GM12891 (cell line): ENCODE data around the gene TSSK3.
A peak's percentile ranks its signal among the peaks of the same experiment; 100 is the strongest.

Experiments used
- DNase-seq: peaks from one replicate; pipeline ENCODE4 v3.0.0; 2011; ENCODE audit warnings: low spot score; ENCODE audit not compliant: insufficient read length
- FAIRE-seq: peaks from 2 replicates; lab custom pipeline; 2011; peaks lifted over from hg19 to GRCh38; lab: Jason Lieb, UNC
- PAX5 ChIP-seq: IDR thresholded peaks from 2 replicates; pipeline ENCODE4 v1.6.1; 2011; ENCODE audit warnings: low read length, moderate library complexity, mild to moderate bottlenecking; ENCODE audit not compliant: insufficient read depth, severe bottlenecking
- POLR2A ChIP-seq: IDR thresholded peaks from 2 replicates; pipeline ENCODE4 v1.6.1; 2011; ENCODE audit warnings: low read depth, low read length, control low read depth
- POLR2AphosphoS5 ChIP-seq: IDR thresholded peaks from 2 replicates; pipeline ENCODE4 v1.6.1; 2011; ENCODE audit warnings: low read depth, low read length, control low read depth
- POU2F2 ChIP-seq: IDR thresholded peaks from 2 replicates; pipeline ENCODE4 v1.6.1; 2011; ENCODE audit warnings: low read depth, mild to moderate bottlenecking, control low read depth, low read length, moderate library complexity
- SPI1 ChIP-seq: IDR thresholded peaks from 2 replicates; pipeline ENCODE4 v1.6.1; 2011; ENCODE audit warnings: low read depth, low read length, control low read depth
- TAF1 ChIP-seq: IDR thresholded peaks from 2 replicates; pipeline ENCODE4 v1.6.1; 2011; ENCODE audit warnings: low read depth, low read length, control low read depth

TSSK3 gene

GRCh38 chr1:32332290-32333079 lies 29.9 kb upstream of the TSSK3 start:
- DNase-seq (no peak), FAIRE-seq (no peak)
- no peak for TF ChIP-seq PAX5
- no peak for TF ChIP-seq SPI1
- peak; percentile 27; the same call in 1 of the 2 replicates for TF ChIP-seq POLR2AphosphoS5
- TF ChIP-seq POU2F2 = no peak
- peak; percentile 19; the same call in 1 of the 2 replicates for TF ChIP-seq POLR2A
- no peak for TF ChIP-seq TAF1

GRCh38 chr1:32333251-32333963 lies 28.9 kb upstream of the TSSK3 start:
- FAIRE-seq (peak; percentile 26), DNase-seq (no peak)
- no peak for TF ChIP-seq POU2F2
- TF ChIP-seq PAX5 = no peak
- no peak for TF ChIP-seq SPI1
- TF ChIP-seq POLR2A = no peak
- TF ChIP-seq POLR2AphosphoS5 = no peak; the same call in 1 of the 2 replicates
- TF ChIP-seq TAF1 = no peak

- DNase-seq = no peak
- FAIRE-seq = peak; percentile 59
- TF ChIP-seq PAX5 = no peak
- TF ChIP-seq POU2F2 = no peak
- TF ChIP-seq POLR2A = peak; percentile 66; the same call in 1 of the 2 replicates
- no peak for TF ChIP-seq SPI1
- peak; percentile 80 for TF ChIP-seq POLR2AphosphoS5
- TF ChIP-seq TAF1 = no peak
Measured at GRCh38 chr1:32334274-32334861, 28.0 kb upstream of the TSSK3 start.

GRCh38 chr1:32334864-32335534 lies 27.3 kb upstream of the TSSK3 start:
- DNase-seq (peak; percentile 50), FAIRE-seq (peak; percentile 79)
- TF ChIP-seq POU2F2 = 0 out of 2 replicates have a peak, but pooled peaks have one; percentile 27
- TF ChIP-seq PAX5 = no peak
- TF ChIP-seq TAF1 = no peak
- TF ChIP-seq POLR2A = no peak
- no peak for TF ChIP-seq POLR2AphosphoS5
- no peak for TF ChIP-seq SPI1

GRCh38 chr1:32335535-32335789 lies 26.9 kb upstream of the TSSK3 start:
- DNase-seq (no peak), FAIRE-seq (no peak)

GRCh38 chr1:32335790-32336590 lies 26.3 kb upstream of the TSSK3 start, which contains the start of gene MARCKSL1:
Gene MARCKSL1, minus strand, starts transcription at chr1:32336233. Its CDS starts 200 bp downstream, at chr1:32336033.
- DNase-seq (peak; percentile 76), FAIRE-seq (peak; percentile 63)
- TF ChIP-seq POLR2AphosphoS5 (peak; percentile 93), PAX5 (peak; percentile 60), TAF1 (peak; percentile 80), POLR2A (peak; percentile 88), POU2F2 (peak; percentile 46; the same call in 1 of the 2 replicates), SPI1 (no peak)

More at GRCh38 chr1:32335535-32335789, 26.9 kb upstream of the TSSK3 start:
- TF ChIP-seq POLR2AphosphoS5 (no peak), POU2F2 (no peak), POLR2A (no peak), TAF1 (no peak), PAX5 (no peak), SPI1 (no peak)

GRCh38 chr1:32336591-32336932 lies 25.8 kb upstream of the TSSK3 start:
- FAIRE-seq = no peak

GRCh38 chr1:32336963-32337675 lies 25.2 kb upstream of the TSSK3 start:
- DNase-seq = peak; percentile 55
- no peak for TF ChIP-seq POLR2A
- peak; percentile 47; the same call in 1 of the 2 replicates for TF ChIP-seq SPI1
- peak; percentile 98 for FAIRE-seq

More at GRCh38 chr1:32336591-32336932, 25.8 kb upstream of the TSSK3 start:
- DNase-seq = no peak
- TF ChIP-seq TAF1 (no peak), POLR2AphosphoS5 (no peak), PAX5 (no peak), POLR2A (no peak), SPI1 (no peak), POU2F2 (no peak)
